Endothelial cell of umbilical vein (primary cell): ENCODE results near the gene TCHHL1. TPM values are rescaled to one million over a fixed set of nuclear protein-coding genes. Genes with fewer than 3 reads are reported as not detected.

ENCODE experiments used
- BruUV-seq: library from RNA; stranded (reverse); fragments of 400-500 nt; replicated peaks from 2 replicates; lab custom pipeline; 2021; lab: Mats Ljungman, UMichigan
- CTCF ChIA-PET: fragments of 300-600, 350-600 bp; sonication (Branson Sonifier 250); formaldehyde crosslinking; loops from one replicate; lab custom pipeline; 2021; ENCODE audit warnings: antibody characterized with exemption, inconsistent platforms; lab: Charles Lee
- POLR2A ChIA-PET: fragments of 300-600, 350-600 bp; sonication (Branson Sonifier 250); formaldehyde crosslinking; loops from one replicate; lab custom pipeline; 2021; ENCODE audit warnings: antibody characterized with exemption, inconsistent platforms; lab: Charles Lee
- DNase-seq: peaks from one replicate; pipeline ENCODE4 v3.0.0-alpha.2; 2011; ENCODE audit warnings: low read depth, low spot score
- FAIRE-seq: peaks from 2 replicates; lab custom pipeline; 2011; peaks lifted over from hg19 to GRCh38; lab: Jason Lieb, UNC
- H2AFZ ChIP-seq: 2 replicates; pipeline ENCODE4 v1.6.0; 2012; ENCODE audit warnings: low read depth, low read length, control low read depth, inconsistent platforms
- H3K27ac ChIP-seq: 2 replicates; pipeline ENCODE4 v1.5.1; 2011; ENCODE audit warnings: low read depth, mild to moderate bottlenecking, control low read depth, low read length, moderate library complexity; ENCODE audit not compliant: insufficient read depth
- H3K27me3 ChIP-seq, 2 experiments: 2 replicates each; pipeline versions ENCODE4 v1.6.0 to v1.6.1; 2011; ENCODE audit warnings: low read length in 2 of 2, mixed read lengths in 1 of 2; ENCODE audit not compliant: control insufficient read depth in 2 of 2, insufficient read depth in 2 of 2
- H3K36me3 ChIP-seq, 2 experiments: 2 replicates in 1 of 2; 3 replicates in 1 of 2; pipeline ENCODE4 v1.5.1; 2011; ENCODE audit warnings: low read length in 2 of 2, mild to moderate bottlenecking in 1 of 2, moderate library complexity in 1 of 2; ENCODE audit not compliant: control insufficient read depth in 2 of 2, insufficient read depth in 2 of 2; ENCODE audit errors: extremely low read depth in 1 of 2
- H3K4me1 ChIP-seq: 3 replicates; pipeline ENCODE4 v1.5.1; 2011; ENCODE audit warnings: mild to moderate bottlenecking, low read length; ENCODE audit not compliant: control insufficient read depth, insufficient read depth; ENCODE audit errors: extremely low read depth
- H3K4me2 ChIP-seq: 2 replicates; pipeline ENCODE4 v1.6.1; 2011; ENCODE audit warnings: low read length, control low read depth, mixed read lengths; ENCODE audit not compliant: insufficient read depth
- H3K4me3 ChIP-seq, 3 experiments: fragments of 200-600 bp in 1 of 3; sonication (generic), shearing (Covaris generic) in 1 of 3; replicated peaks in 1 of 3; 2 replicates each; pipeline ENCODE4 v1.5.1; 2011 to 2016; ENCODE audit warnings: control low read depth in 3 of 3, low read length in 3 of 3, mild to moderate bottlenecking in 2 of 3, inconsistent platforms in 1 of 3, low read depth in 1 of 3, moderate library complexity in 1 of 3; ENCODE audit not compliant: insufficient read depth in 1 of 3
- H3K79me2 ChIP-seq: 2 replicates; pipeline ENCODE4 v1.6.0; 2012; ENCODE audit warnings: low read length, inconsistent platforms; ENCODE audit not compliant: control insufficient read depth, insufficient read depth
- H3K9ac ChIP-seq: replicated peaks from 2 replicates; pipeline ENCODE3; 2011; ENCODE audit warnings: low read length, control low read depth; ENCODE audit not compliant: insufficient read depth; ENCODE audit errors: extremely low read depth
- H3K9me1 ChIP-seq: replicated peaks from 3 replicates; pipeline ENCODE4 v1.6.0; 2011; ENCODE audit warnings: mild to moderate bottlenecking, low read length; ENCODE audit not compliant: control insufficient read depth, insufficient read depth; ENCODE audit errors: extremely low read depth
- H3K9me3 ChIP-seq: replicated peaks from 2 replicates; pipeline ENCODE4 v1.5.1; 2012; ENCODE audit warnings: low read length, inconsistent platforms; ENCODE audit not compliant: control insufficient read depth, insufficient read depth
- H4K20me1 ChIP-seq: replicated peaks from 2 replicates; pipeline ENCODE3; 2011; ENCODE audit warnings: mild to moderate bottlenecking, low read length; ENCODE audit not compliant: control insufficient read depth, insufficient read depth; ENCODE audit errors: extremely low read depth
- CTCF ChIP-seq, 2 donors: IDR thresholded peaks; 1 replicate in 1 of 2; 2 replicates in 1 of 2; pipeline ENCODE4 v1.5.1; 2011; ENCODE audit warnings: low read length in 2 of 2, mild to moderate bottlenecking in 2 of 2, moderate library complexity in 2 of 2, control low read depth in 1 of 2, inconsistent platforms in 1 of 2, low read depth in 1 of 2; ENCODE audit not compliant: insufficient read depth in 1 of 2; ENCODE audit errors: extremely low read depth in 1 of 2
- EZH2 ChIP-seq: IDR thresholded peaks from 2 replicates; pipeline ENCODE4 v1.6.1; 2012; ENCODE audit warnings: borderline replicate concordance, low read depth, mild to moderate bottlenecking, moderate library complexity, low read length, inconsistent platforms; ENCODE audit not compliant: severe bottlenecking
- FOS ChIP-seq: IDR thresholded peaks from 2 replicates; pipeline ENCODE4 v1.6.1; 2011; ENCODE audit warnings: mild to moderate bottlenecking, low read length, moderate library complexity, borderline replicate concordance; ENCODE audit not compliant: insufficient read depth
- GATA2 ChIP-seq: IDR thresholded peaks from 2 replicates; pipeline ENCODE4 v1.7.0; 2011; ENCODE audit warnings: low read depth, mild to moderate bottlenecking, moderate library complexity, mixed read lengths, low read length; ENCODE audit not compliant: insufficient read length, insufficient read depth
- JUN ChIP-seq: IDR thresholded peaks from 2 replicates; pipeline ENCODE4 v1.6.1; 2011; ENCODE audit warnings: borderline replicate concordance, low read depth; ENCODE audit not compliant: insufficient read length, insufficient read depth
- MYC ChIP-seq: IDR thresholded peaks from one replicate; pipeline ENCODE4 v1.6.1; 2011; ENCODE audit warnings: mild to moderate bottlenecking, low read depth, low read length
- POLR2A ChIP-seq: IDR thresholded peaks from 2 replicates; pipeline ENCODE4 v1.6.1; 2012; ENCODE audit warnings: low read depth, mild to moderate bottlenecking, control low read depth, low read length
- POLR2AphosphoS5 ChIP-seq: IDR thresholded peaks from 2 replicates; pipeline ENCODE4 v1.6.1; 2012; ENCODE audit warnings: low read depth, mild to moderate bottlenecking, control low read depth, low read length, moderate library complexity; ENCODE audit not compliant: insufficient read depth
- dilution Hi-C: fragments of 300-500 bp; cut with MboI; formaldehyde crosslinking; loops from one replicate; pipeline ENCODE4 v1.15.0; 2019; ENCODE audit warnings: low sequenced_read_pairs; ENCODE audit not compliant: extremely low pct_ligation_motif_present
- intact Hi-C: fragments of 100-400 bp; cut with micrococcal nuclease; formaldehyde crosslinking; loops from one replicate; pipeline ENCODE4 v1.10.0; 2022
- polyA plus RNA-seq, 4 experiments: library from polyadenylated mRNA; depleted of rRNA in 3 of 4; stranded (reverse) in 3 of 4; unstranded in 1 of 4; fragments of >200 nt; gene quantifications; 2 replicates each; pipeline versions ENCODE4 v1.2.1 to v1.2.3, GENCODE V29; 2011 to 2012; ENCODE audit warnings: missing spikeins in 1 of 4
- total RNA-seq: library from RNA; stranded (reverse); gene quantifications from 2 replicates; pipeline ENCODE4 v1.2.3, GENCODE V29; 2021
- TF ChIP-seq, protein P1 (sequence below): IDR thresholded peaks from 2 replicates; pipeline ENCODE4 v1.6.1; 2011; ENCODE audit not compliant: insufficient read depth, insufficient read length

Gene TCHHL1
- total and polyA plus RNA-seq, 2 donors (not counting 3 experiments of a cell fraction or from before 2014, with no cell fraction given): not detected

- no peaks in the 10 kb centered on the region for H3K9me3 ChIP-seq
- no peak overlapping the region for H3K4me3 ChIP-seq
- no peak overlapping the region for H3K27ac ChIP-seq
- CTCF ChIA-PET: interaction anchor here (0.6 to 5.1 kb wide), 14 partner anchors 12 to 405 kb away, joined by 3 to 88 read pairs (median 4); no protein-coding TSS in a partner anchor
- no peak for FAIRE-seq
- no peak overlapping the region for H2AFZ ChIP-seq
- dilution Hi-C loops: no loop called here
- no peaks in the 10 kb centered on the region for H3K36me3 ChIP-seq
- TF ChIP-seq POLR2AphosphoS5: no peak
- TF ChIP-seq FOS: no peak
- no peak overlapping the region for H3K9ac ChIP-seq
- no peaks in the 10 kb centered on the region for H4K20me1 ChIP-seq
- H3K4me1 ChIP-seq: peaks cover 3% of the 10 kb centered on the region
- BruUV-seq: no TSS peak
- H3K9me1 ChIP-seq: no peaks in the 10 kb centered on the region
- intact Hi-C loops: loop anchor here (2.0 to 5.0 kb wide), 2 partner anchors 54 to 387 kb away; no protein-coding TSS in a partner anchor
- H3K27me3 ChIP-seq: peaks cover 18 to 59% of the 10 kb centered on the region in 2 experiments
- no peak overlapping the region for H3K4me2 ChIP-seq
- POLR2A ChIA-PET: no interaction called here
- DNase-seq: no peak
- H3K79me2 ChIP-seq: no peaks in the 10 kb centered on the region
These were observed 35.5 kb downstream of the TCHHL1 start for GRCh38 chr1:152053375-152053774.

DNA sequence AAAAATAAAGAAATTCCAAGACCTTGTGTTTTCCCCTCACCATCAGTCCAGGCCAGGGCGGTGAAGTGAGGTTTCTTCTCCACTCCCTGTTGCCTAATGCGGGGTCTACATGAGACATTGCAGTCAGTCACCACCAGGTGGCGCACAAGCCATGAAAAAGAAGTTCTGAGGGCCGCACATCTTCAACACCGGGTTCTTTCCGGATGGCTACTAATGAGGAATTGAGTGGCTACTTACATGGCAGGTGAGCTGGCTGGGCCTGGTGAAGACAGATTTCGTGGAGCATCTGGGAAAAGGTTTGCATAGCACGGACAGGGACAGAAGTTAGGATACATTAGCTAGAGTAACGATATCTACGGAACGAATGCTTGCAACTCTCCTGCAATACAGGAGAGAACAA is 36.3 kb downstream of the TCHHL1 start:
- peaks cover 10% of the 10 kb centered on the region for H3K4me1 ChIP-seq
- peak; percentile 65 for DNase-seq
- H3K4me2 ChIP-seq: no peak overlapping the region
- no peak overlapping the region for H3K4me3 ChIP-seq
- dilution Hi-C loops: no loop called here
- no peaks in the 10 kb centered on the region for H3K9me3 ChIP-seq
- no peaks in the 10 kb centered on the region for H4K20me1 ChIP-seq
- no peaks in the 10 kb centered on the region for H3K36me3 ChIP-seq
- FAIRE-seq: peak; percentile 89
- BruUV-seq: no TSS peak
- peaks cover 15 to 52% of the 10 kb centered on the region in 2 experiments for H3K27me3 ChIP-seq
- no peaks in the 10 kb centered on the region for H3K9me1 ChIP-seq
- intact Hi-C loops: loop anchor here (1.0 to 5.0 kb wide), 5 partner anchors 55 to 406 kb away; no protein-coding TSS in a partner anchor
- CTCF ChIA-PET: interaction anchor here (1.1 to 5.1 kb wide), 11 partner anchors 12 to 406 kb away, joined by 3 to 88 read pairs (median 4); no protein-coding TSS in a partner anchor
- H2AFZ ChIP-seq: no peak overlapping the region
- TF ChIP-seq POLR2A: no peak
- no peak for TF ChIP-seq MYC
- no peak for TF ChIP-seq EZH2
- no peak for TF ChIP-seq GATA2
- no peak for TF ChIP-seq FOS
- no peak for TF ChIP-seq JUN
- TF ChIP-seq, protein P1, sequence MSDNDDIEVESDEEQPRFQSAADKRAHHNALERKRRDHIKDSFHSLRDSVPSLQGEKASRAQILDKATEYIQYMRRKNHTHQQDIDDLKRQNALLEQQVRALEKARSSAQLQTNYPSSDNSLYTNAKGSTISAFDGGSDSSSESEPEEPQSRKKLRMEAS: no peak
- TF ChIP-seq CTCF (IDR thresholded peaks at IDR 0.05; ENCODE audit: extremely low read depth in 1 of 2, insufficient read depth in 1 of 2, low read depth in 1 of 2, low read length in 2 of 2): peak; percentile 77 to 93
- POLR2A ChIA-PET: no interaction called here
- H3K79me2 ChIP-seq: no peaks in the 10 kb centered on the region
- no peak overlapping the region for H3K27ac ChIP-seq
- H3K9ac ChIP-seq: no peak overlapping the region
